ENCODE results near the gene UFL1. TPM values are rescaled to one million over a fixed set of nuclear protein-coding genes. Genes with fewer than 3 reads are reported as not detected.

UFL1 gene
- total RNA-seq, 1 experiment from 2014 or later = 33.1 TPM

GRCh38 chr6:96570053-96570452, 48.4 kb downstream of the UFL1 start:
- DNase-seq (ENCODE audit: extremely low read depth, low read depth) = no peak

DNA sequence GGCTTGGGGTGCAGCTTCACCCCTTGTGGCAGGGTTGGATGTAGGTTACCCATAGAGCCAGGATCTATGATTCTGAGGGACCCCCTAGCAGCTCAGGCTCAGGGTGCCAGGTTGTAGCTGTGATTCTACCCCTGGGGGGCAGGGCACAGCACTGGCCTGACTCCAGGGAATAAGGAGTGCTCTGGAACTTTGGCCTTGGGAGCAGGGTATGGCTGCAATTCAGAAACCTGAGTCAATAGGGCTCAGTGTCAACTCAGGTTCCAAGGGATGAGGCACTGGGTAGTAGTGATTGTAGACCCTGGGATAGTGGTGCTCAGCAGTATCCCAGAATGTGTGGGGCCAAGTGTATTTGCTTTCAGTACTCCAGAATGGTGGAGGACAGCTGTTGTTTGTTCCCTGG, 49.9 kb downstream of the UFL1 start:
- DNase-seq (ENCODE audit: extremely low read depth, low read depth) = no peak

- DNase-seq (ENCODE audit: extremely low read depth, low read depth) = no peak
Measured at GRCh38 chr6:96575359-96575758, 53.8 kb downstream of the UFL1 start.

DNA sequence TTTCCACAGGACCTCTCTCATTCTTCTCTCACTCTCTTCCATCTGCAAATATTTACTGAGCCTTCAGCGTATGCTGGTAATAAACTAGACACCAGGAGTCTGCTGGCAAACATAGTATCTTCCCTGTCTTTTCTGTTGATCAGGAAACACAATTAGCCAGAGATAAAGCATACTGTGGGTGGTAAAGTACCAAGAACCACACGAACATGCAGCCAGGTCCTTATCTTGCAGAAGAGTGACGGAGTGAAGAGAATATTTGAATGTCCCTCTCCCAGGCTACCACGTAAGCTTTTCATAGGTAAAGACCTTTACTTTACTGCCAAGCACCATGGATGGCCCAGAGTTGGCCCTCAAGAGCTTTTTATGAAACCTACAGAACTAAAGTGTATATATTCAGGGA, 54.6 kb downstream of the UFL1 start:
- no peak for DNase-seq (ENCODE audit: extremely low read depth, low read depth)

DNA sequence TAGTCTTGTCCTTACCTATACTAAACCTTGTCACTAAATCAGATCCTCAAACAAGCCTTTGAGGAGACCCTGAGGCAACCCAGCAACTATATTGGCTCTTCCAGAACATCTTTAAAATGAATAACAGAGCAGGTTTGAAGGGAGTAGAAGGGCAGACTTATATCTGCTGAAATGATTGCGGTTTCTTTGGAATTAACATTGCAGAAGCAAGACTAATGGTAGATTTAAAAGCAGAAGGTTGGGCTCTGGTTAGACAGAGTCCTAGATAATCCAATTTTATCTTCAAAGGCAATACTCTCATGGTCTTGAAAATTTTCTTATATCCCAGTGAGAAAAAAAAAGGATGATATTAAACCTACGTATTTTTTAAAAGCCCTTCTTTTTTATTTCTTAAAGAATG, 60.4 kb downstream of the UFL1 start:
- DNase-seq (ENCODE audit: extremely low read depth, low read depth) = no peak

DNA sequence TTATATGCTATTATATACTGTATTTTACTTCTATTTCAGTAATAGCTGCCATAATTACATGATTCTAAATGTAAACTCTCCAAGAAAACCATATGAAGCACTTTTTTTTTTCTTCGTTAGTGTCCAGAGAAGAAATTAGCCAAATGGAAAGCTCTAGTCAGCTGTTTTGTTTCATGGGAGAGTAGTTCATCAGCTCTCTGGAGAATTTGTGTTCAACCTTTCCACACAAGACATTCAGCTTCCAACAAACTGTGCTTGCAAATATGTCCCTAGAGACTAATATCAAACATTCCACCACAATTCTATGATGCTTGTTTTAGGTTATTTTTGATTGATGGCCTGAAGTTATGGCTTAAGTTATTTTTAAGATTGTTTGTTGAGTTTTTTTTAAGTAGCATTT, 60.8 kb downstream of the UFL1 start:
- no peak for DNase-seq (ENCODE audit: extremely low read depth, low read depth)

- no peak for DNase-seq (ENCODE audit: extremely low read depth, low read depth)
Measured at GRCh38 chr6:96604420-96604819, 82.8 kb downstream of the UFL1 start.

Other genes with a start within 250 kb of the UFL1 start
- gene FHL5, start 41.3 kb downstream of the UFL1 start, total RNA-seq (2014; rRNA removed; shearing (Covaris generic)) = not detected in 2 replicates

All from NCI-H460 (cell line).